Midbrain (tissue), 1 donor: ENCODE measurements around the gene NDUFAF5.
A peak's percentile ranks its signal among the peaks of the same experiment; 100 is the strongest.

Experiments used
- DNase-seq: peaks from one replicate; lab custom pipeline; 2025; lab: John Stamatoyannopoulos, UW

Gene NDUFAF5

DNA sequence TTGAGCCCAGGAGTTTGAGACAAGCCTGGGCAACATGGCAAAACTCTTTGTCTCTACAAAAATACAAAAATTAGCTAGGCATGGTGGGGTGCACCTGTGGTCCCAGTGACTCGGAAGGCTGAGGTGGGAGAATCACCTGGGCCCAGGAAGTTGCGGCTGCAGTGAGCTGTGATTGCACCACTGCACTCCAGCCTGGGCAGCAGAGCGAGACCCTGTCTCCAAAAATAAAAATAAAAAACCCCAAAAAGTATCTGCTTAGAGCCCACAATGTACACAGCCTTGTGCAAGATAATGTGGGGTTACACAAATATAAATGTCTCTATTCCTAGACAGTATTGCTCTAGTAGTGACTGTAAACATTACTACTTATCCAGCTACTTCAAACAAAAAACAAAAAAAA, 6.0 kb upstream of the NDUFAF5 start:
- DNase-seq = no peak

- no peak for DNase-seq
These were observed 1.3 kb upstream of the NDUFAF5 start for GRCh38 chr20:13783528-13783927.

- no peak for DNase-seq
These were observed 446 bp upstream of the NDUFAF5 start for GRCh38 chr20:13784271-13784892.

DNA sequence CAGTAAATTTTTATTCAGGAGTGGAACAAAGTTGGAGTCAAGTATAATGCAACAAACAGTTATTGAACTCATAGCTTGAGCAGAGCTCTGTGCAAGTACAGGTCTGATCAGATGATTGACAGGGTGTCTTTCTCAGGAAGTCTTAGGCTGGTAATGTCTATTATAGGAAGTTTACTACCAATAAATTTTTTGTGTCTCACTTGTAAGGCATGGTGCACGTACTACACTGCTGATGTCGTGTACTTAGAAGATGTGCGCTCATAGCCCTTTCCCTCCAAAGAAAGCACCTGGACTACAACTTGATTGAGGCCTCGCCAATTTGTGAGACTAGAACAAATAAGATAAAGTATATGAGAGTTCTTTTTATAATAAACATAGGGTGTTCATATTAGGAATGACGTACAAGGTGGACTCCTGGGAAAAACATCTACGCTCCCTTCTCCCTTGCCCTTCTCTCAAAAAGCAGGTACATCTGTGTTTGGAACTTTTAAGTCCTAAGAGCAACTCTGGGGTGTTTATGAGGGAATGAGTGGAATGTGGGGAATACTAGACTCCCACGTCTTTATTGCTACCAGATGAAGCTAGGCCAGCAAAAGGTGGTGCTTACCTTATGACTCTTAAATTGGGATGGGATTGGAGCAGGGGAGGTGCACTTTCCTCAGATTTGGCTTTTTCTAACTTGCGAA, 1.5 kb downstream of the NDUFAF5 start:
- DNase-seq = no peak

GRCh38 chr20:13788167-13788834, 3.5 kb downstream of the NDUFAF5 start:
- peak; percentile 1 for DNase-seq

DNA sequence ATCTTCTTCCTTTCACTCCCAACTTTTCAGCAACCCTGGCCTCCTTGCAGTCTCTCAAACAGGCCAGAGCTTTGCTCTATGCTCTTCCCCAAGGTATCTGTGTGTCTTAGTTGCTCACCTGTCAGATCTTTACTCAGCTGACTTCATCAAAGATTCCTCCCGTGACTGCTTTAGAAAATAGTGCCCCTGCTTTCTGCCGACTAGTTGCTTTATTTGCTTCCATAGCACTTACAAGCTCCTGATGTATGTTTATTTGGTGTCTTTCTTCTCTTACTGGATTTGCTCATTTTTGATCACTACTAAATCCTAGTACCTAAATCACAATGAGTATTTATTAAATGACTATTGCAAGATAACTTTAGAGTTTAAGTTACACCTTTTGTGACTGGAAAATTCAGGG, 5.9 kb downstream of the NDUFAF5 start:
- DNase-seq = no peak

DNA sequence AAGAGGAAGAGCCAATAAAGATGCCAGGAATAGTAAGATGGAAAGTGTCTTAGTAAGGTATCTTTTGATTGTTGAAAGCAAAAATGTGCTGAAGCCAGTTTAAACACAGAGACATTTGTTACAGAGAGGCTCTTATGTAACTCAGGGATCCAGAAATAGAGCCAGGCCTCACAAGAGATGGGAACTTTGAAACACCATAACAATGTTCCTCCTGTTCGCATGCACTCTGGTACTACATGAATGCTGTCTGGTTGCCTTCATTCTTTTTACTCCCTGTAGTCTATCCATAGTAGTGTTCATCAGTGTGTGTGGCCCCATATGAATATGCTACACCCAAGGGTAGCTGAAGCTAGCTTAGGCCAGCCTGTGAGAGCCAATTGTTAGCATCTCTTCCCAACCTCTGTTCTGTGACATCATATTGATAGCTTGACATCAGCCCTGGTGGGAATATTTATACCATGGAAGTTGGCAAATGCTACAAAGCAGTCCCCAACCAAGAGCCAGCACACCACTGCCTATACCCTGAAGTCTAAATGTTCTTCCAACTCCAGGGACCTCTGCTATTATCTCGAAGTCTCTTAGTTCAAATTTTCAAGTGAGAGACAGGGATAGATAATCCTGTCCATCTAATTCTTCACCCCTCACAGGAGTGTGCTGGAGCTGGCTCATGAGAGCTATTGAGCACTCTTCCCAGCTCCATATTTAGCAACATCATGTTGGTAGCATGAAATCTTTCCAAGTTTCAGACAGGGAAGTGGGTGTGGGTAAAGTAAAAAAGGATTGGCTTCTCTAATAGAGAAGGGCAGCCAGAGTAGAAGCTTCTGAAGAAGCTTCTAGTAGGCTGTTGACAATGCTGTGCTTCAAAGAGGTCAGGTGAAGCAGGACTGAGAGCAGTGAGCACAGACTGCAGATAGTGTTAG, 7.0 kb downstream of the NDUFAF5 start:
- DNase-seq = peak; percentile 32

GRCh38 chr20:13793001-13793400, 8.2 kb downstream of the NDUFAF5 start:
- no peak for DNase-seq

DNA sequence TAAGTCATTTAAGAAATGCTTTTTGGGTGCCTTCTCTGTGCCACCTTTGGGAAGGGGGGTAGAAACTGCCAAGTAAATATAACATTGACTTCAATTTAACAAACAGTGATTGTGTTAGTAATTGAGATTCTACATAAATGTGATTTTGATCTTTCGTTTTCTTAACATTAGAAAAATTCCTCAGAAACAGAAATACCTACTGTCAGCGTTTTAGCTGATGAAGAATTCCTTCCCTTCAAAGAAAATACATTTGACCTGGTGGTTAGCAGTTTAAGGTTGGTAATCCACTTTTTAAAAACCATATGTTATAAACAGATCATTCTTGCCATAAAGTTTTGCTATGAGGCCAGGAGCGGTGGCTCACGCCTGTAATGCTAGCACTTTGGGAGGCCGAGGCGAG, 9.8 kb downstream of the NDUFAF5 start:
- DNase-seq = no peak

DNA sequence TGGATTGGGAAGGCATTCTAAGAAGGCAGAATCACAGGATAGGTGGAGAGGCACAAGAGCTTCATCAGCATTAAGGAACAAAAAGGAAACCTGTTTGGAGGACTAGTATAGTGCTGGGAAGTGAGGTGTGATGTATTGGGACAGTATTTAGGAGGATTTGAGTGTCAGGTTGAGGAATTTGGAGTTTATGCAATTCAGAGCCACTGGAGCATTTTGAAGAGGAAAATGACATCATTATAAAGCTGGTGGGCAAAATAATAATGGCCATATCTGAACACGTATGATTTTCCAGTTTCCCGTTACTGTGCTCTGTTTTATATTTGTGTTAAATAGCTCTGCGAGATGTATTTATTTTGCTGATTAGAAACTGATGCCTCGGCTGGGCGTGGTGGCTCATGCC, 14.2 kb downstream of the NDUFAF5 start:
- DNase-seq = no peak

- DNase-seq = no peak
These were observed 15.1 kb downstream of the NDUFAF5 start for GRCh38 chr20:13799974-13800373.

- peak; percentile 15 for DNase-seq
These were observed 15.9 kb downstream of the NDUFAF5 start for GRCh38 chr20:13800728-13801134.

GRCh38 chr20:13809373-13809772, 24.5 kb downstream of the NDUFAF5 start:
- no peak for DNase-seq

DNA sequence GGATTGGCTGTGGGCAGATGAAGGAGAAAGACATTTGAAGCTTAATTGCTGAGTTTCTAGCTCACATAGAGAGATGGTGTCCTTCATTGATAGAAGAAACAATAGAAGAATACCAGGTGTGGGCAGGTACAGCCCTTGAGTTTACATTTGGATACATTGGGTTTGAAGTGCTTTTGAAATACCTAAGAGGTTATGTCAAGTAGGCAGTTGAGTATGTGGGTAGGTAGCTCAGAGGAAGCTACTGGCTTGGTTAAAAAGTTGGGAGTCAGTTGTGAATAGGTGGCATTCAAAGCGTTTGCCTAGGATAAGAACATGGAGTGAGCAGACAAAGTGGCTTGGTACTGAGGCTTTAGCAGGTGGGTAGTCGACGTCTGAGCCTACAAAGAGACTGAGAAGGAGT, 25.0 kb downstream of the NDUFAF5 start:
- DNase-seq = no peak

GRCh38 chr20:13810446-13810845, 25.6 kb downstream of the NDUFAF5 start:
- DNase-seq = no peak

- no peak for DNase-seq
These were observed 29.1 kb downstream of the NDUFAF5 start for GRCh38 chr20:13813910-13814309.

- DNase-seq = no peak
These were observed 29.8 kb downstream of the NDUFAF5 start for GRCh38 chr20:13814672-13815071.

- no peak for DNase-seq
These were observed 31.9 kb downstream of the NDUFAF5 start for GRCh38 chr20:13816757-13817156.

- no peak for DNase-seq
These were observed 32.5 kb downstream of the NDUFAF5 start for GRCh38 chr20:13817342-13817741.

- peak; percentile 46 for DNase-seq
These were observed 35.2 kb downstream of the NDUFAF5 start for GRCh38 chr20:13819885-13820645.

DNA sequence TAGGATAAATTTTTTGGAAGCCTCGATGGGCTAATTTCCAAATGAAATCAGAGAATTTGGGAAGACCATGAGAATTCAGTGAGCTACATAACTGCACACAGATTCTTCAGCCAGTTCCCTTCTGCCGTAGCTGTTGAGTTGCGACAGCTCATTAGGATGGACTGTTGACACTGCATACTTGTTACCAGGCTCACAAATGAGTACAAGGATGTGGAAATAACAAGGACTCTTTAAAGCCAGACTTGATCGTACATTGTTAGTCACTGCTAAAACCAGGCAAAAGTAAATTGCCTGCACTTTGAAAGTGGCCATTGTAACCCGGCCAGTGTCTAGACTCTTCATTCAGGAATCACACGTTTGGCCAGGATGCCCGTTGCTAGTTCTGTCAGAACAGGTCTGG, 37.0 kb downstream of the NDUFAF5 start:
- DNase-seq = no peak

DNA sequence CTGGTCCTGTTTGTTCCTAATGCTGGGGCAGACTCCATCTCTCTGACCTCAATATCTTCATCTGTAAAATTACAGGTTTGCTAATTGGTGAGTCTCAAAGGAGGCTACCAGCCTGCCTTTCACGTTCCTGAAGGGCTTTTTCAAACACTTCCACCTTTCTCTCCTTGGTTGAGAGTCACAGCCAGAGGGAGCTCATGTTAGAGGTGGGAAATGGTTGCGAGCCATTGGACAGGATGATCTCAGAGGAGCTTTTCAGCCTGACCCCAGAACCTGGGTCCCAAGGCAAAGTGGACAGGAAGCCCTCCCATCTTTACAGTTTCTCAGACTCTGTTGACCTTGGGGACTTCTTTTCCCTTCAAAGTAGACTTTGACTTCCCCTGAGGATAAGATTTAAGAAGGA, 37.6 kb downstream of the NDUFAF5 start:
- DNase-seq = no peak
